H9 (cell line): ENCODE data around the gene CTSW. TPM values are rescaled to one million over a fixed set of nuclear protein-coding genes. Genes with fewer than 3 reads are reported as not detected.

Experiments used
- DNase-seq: peaks from one replicate; pipeline ENCODE4 v3.0.0-alpha.2; 2017
- H2AFZ ChIP-seq: one replicate; pipeline ENCODE4 v1.6.1; 2013; ENCODE audit warnings: mild to moderate bottlenecking, low read length, control low read depth, moderate library complexity
- H2AK5ac ChIP-seq: 2 replicates; pipeline ENCODE4 v1.6.1; 2013; ENCODE audit warnings: low read length, control low read depth, mixed read lengths; ENCODE audit not compliant: insufficient read length
- H2BK120ac ChIP-seq: one replicate; pipeline ENCODE4 v1.6.1; 2013; ENCODE audit warnings: low read depth, mild to moderate bottlenecking, low read length, control low read depth, inconsistent platforms; ENCODE audit not compliant: poor library complexity, severe bottlenecking
- H2BK12ac ChIP-seq: 2 replicates; pipeline ENCODE4 v1.6.1; 2013; ENCODE audit warnings: low read length, control low read depth, mixed read lengths, low read depth; ENCODE audit not compliant: insufficient read length
- H2BK15ac ChIP-seq: 2 replicates; pipeline ENCODE4 v1.6.1; 2013; ENCODE audit warnings: low read depth, low read length, control low read depth
- H2BK20ac ChIP-seq: one replicate; pipeline ENCODE4 v1.6.1; 2013; ENCODE audit warnings: low read depth, mild to moderate bottlenecking, low read length, control low read depth, inconsistent platforms; ENCODE audit not compliant: poor library complexity, severe bottlenecking
- H2BK5ac ChIP-seq: 2 replicates; pipeline ENCODE4 v1.6.1; 2013; ENCODE audit warnings: low read length, control low read depth, mixed read lengths; ENCODE audit not compliant: insufficient read length
- H3K14ac ChIP-seq: 2 replicates; pipeline ENCODE4 v1.6.1; 2013; ENCODE audit warnings: low read length, control low read depth; ENCODE audit not compliant: insufficient read depth
- H3K18ac ChIP-seq: 2 replicates; pipeline ENCODE4 v1.6.1; 2013; ENCODE audit warnings: low read depth, mild to moderate bottlenecking, mixed read lengths, low read length, control low read depth; ENCODE audit not compliant: insufficient read length
- H3K23ac ChIP-seq: 2 replicates; pipeline ENCODE4 v1.6.1; 2013; ENCODE audit warnings: low read length, control low read depth, mixed read lengths, low read depth; ENCODE audit not compliant: insufficient read length
- H3K23me2 ChIP-seq: 2 replicates; pipeline ENCODE4 v1.6.1; 2013; ENCODE audit warnings: low read depth, mild to moderate bottlenecking, mixed read lengths, low read length, control low read depth; ENCODE audit not compliant: insufficient read length, poor library complexity, severe bottlenecking
- H3K27ac ChIP-seq: 2 replicates; pipeline ENCODE4 v1.5.1; 2013; ENCODE audit warnings: low read length, control low read depth, mixed read lengths, low read depth; ENCODE audit not compliant: insufficient read length
- H3K27me3 ChIP-seq: 2 replicates; pipeline ENCODE4 v1.6.1; 2013; ENCODE audit warnings: low read length, control low read depth, inconsistent platforms; ENCODE audit not compliant: insufficient read depth
- H3K4ac ChIP-seq: 2 replicates; pipeline ENCODE4 v1.6.1; 2013; ENCODE audit warnings: low read depth, mild to moderate bottlenecking, control low read depth, inconsistent platforms, low read length, moderate library complexity
- H3K4me1 ChIP-seq: 2 replicates; pipeline ENCODE4 v1.6.1; 2013; ENCODE audit warnings: low read length, control low read depth, inconsistent platforms; ENCODE audit not compliant: insufficient read depth
- H3K4me2 ChIP-seq: 2 replicates; pipeline ENCODE4 v1.6.1; 2013; ENCODE audit warnings: low read length, control low read depth, mixed read lengths; ENCODE audit not compliant: insufficient read length, insufficient read depth
- H3K56ac ChIP-seq: 2 replicates; pipeline ENCODE4 v1.6.1; 2013; ENCODE audit warnings: low read depth, mild to moderate bottlenecking, mixed read lengths, low read length, control low read depth; ENCODE audit not compliant: insufficient read length
- H3K79me1 ChIP-seq: 2 replicates; pipeline ENCODE4 v1.6.1; 2013; ENCODE audit warnings: low read depth, mild to moderate bottlenecking, moderate library complexity, low read length, control low read depth, inconsistent platforms; ENCODE audit not compliant: insufficient read depth, poor library complexity, severe bottlenecking
- H3K79me2 ChIP-seq: 2 replicates; pipeline ENCODE4 v1.6.1; 2013; ENCODE audit warnings: low read length, control low read depth, inconsistent platforms; ENCODE audit not compliant: insufficient read depth
- H3K9ac ChIP-seq: 2 replicates; pipeline ENCODE4 v1.6.1; 2013; ENCODE audit warnings: low read length, control low read depth, mixed read lengths; ENCODE audit not compliant: insufficient read length; ENCODE audit errors: extremely low read depth
- H3K9me3 ChIP-seq: one replicate; pipeline ENCODE4 v1.6.1; 2013; ENCODE audit warnings: low read depth, low read length, inconsistent platforms; ENCODE audit not compliant: control insufficient read depth
- H3T11ph ChIP-seq: one replicate; pipeline ENCODE4 v1.6.1; 2013; ENCODE audit warnings: mild to moderate bottlenecking, low read length, control low read depth, inconsistent platforms
- H4K20me1 ChIP-seq: one replicate; pipeline ENCODE4 v1.6.1; 2013; ENCODE audit not compliant: control insufficient read depth, insufficient read length, insufficient read depth
- H4K5ac ChIP-seq: 2 replicates; pipeline ENCODE4 v1.6.1; 2013; ENCODE audit warnings: low read depth, mild to moderate bottlenecking, mixed read lengths, low read length, control low read depth; ENCODE audit not compliant: insufficient read length
- H4K8ac ChIP-seq: replicated peaks from 2 replicates; pipeline ENCODE4 v1.6.1; 2013; ENCODE audit warnings: low read length, control low read depth, mixed read lengths, low read depth; ENCODE audit not compliant: insufficient read length
- H4K91ac ChIP-seq: 2 replicates; pipeline ENCODE4 v1.6.1; 2013; ENCODE audit warnings: low read depth, mild to moderate bottlenecking, moderate library complexity, mixed read lengths, low read length, control low read depth; ENCODE audit not compliant: insufficient read length
- H3K27ac Mint-ChIP-seq, 3 experiments: 2 replicates in 2 of 3; 3 replicates in 1 of 3; pipeline ENCODE4 v1.8.0; 2020 to 2021; ENCODE audit warnings: mixed read lengths in 3 of 3, mild to moderate bottlenecking in 1 of 3, moderate library complexity in 1 of 3
- H3K27me3 Mint-ChIP-seq: 2 replicates; pipeline ENCODE4 v1.8.0; 2021; ENCODE audit warnings: low read depth, mild to moderate bottlenecking, moderate library complexity, mixed read lengths
- H3K36me3 Mint-ChIP-seq, 3 experiments: 2 replicates in 2 of 3; 3 replicates in 1 of 3; pipeline ENCODE4 v1.8.0; 2020 to 2021; ENCODE audit warnings: low read depth in 3 of 3, mixed read lengths in 3 of 3; ENCODE audit not compliant: insufficient read depth in 1 of 3
- H3K4me1 Mint-ChIP-seq, 2 experiments: 2 replicates each; pipeline ENCODE4 v1.8.0; 2020; ENCODE audit warnings: mixed read lengths in 2 of 2
- H3K4me3 Mint-ChIP-seq, 2 experiments: 2 replicates in 1 of 2; 3 replicates in 1 of 2; pipeline ENCODE4 v1.8.0; 2020 to 2021; ENCODE audit warnings: mild to moderate bottlenecking in 2 of 2, mixed read lengths in 2 of 2, moderate library complexity in 1 of 2
- H3K9me3 Mint-ChIP-seq, 2 experiments: 2 replicates in 1 of 2; 3 replicates in 1 of 2; pipeline ENCODE4 v1.8.0; 2020; ENCODE audit warnings: mild to moderate bottlenecking in 2 of 2, mixed read lengths in 2 of 2, moderate library complexity in 1 of 2
- CTCF ChIP-seq: fragments of 200-600 bp; sonication (generic); conservative IDR thresholded peaks from 3 replicates; pipeline ENCODE4 v1.8.0; 2021; ENCODE audit warnings: antibody characterized with exemption, mild to moderate bottlenecking
- WGBS: extraction: QIAGEN DNeasy Blood & Tissue Kit; methylation state at CpG from one replicate; pipeline ENCODE4 v1.1.7; 2013; ENCODE audit warnings: missing lambda C conversion rate, low lambda C conversion rate, mixed read lengths; ENCODE audit not compliant: insufficient read length; ENCODE audit errors: extremely low coverage; 5-methylcytosine and 5-hydroxymethylcytosine counted together
- total RNA-seq: library from RNA; stranded (reverse); gene quantifications from 2 replicates; pipeline ENCODE4 v1.2.1, GENCODE V29; 2021

CTSW gene
- total RNA-seq, 1 experiment from 2014 or later, result not detected

GRCh38 chr11:65920372-65920802 lies 40.8 kb downstream of the CTSW start:
- no peak overlapping the region for H2BK20ac ChIP-seq
- H2AFZ ChIP-seq, result no peak overlapping the region
- H2AK5ac ChIP-seq, result no peak overlapping the region
- WGBS, result no CpG with 5 or more reads among the region's 15 CpGs
- Mint-ChIP-seq H3K4me1 (peaks cover 13 to 21% of the 10 kb centered on the region in 2 experiments), H3K27ac (no peak overlapping the region), H3K9me3 (no peaks in the 10 kb centered on the region), H3K36me3 (peaks cover 1 to 25% (median 23%) of the 10 kb centered on the region in 3 experiments; a peak in 6 of 7 replicates), H3K27me3 (peaks cover under 1% of the 10 kb centered on the region; the same call in 1 of the 2 replicates), H3K4me3 (peak overlapping the region; percentile 84 to 93)
- H3K4me2 ChIP-seq, result peak overlapping the region; percentile 57
- no peak overlapping the region for H2BK5ac ChIP-seq
- no peak overlapping the region for H3K14ac ChIP-seq
- peaks cover 11% of the 10 kb centered on the region for H3K23me2 ChIP-seq
- H2BK120ac ChIP-seq, result no peak overlapping the region
- no peak overlapping the region for H3K23ac ChIP-seq
- no peak overlapping the region for H2BK15ac ChIP-seq
- no peaks in the 10 kb centered on the region for H4K20me1 ChIP-seq
- H3K27ac ChIP-seq, result no peak overlapping the region
- no peaks in the 10 kb centered on the region for H3K79me1 ChIP-seq
- H3K79me2 ChIP-seq, result no peaks in the 10 kb centered on the region
- H4K8ac ChIP-seq, result no peak overlapping the region
- no peak overlapping the region for H3K4ac ChIP-seq
- no peak overlapping the region for H3K56ac ChIP-seq
- H3K4me1 ChIP-seq, result no peaks in the 10 kb centered on the region
- no peaks in the 10 kb centered on the region for H3K27me3 ChIP-seq
- no peak overlapping the region for H3K9ac ChIP-seq
- no peak overlapping the region for H2BK12ac ChIP-seq
- H3K9me3 ChIP-seq, result no peaks in the 10 kb centered on the region
- TF ChIP-seq CTCF, result no peak
- no peak overlapping the region for H4K91ac ChIP-seq
- H3T11ph ChIP-seq, result no peak overlapping the region
- no peak overlapping the region for H3K18ac ChIP-seq
- no peak for DNase-seq
- no peak overlapping the region for H4K5ac ChIP-seq
